GM19463 (cell line): ENCODE data around the gene SSMEM1.
"Not testable (repeated sequence)": the region's sequence is repeated elsewhere in the genome, so short reads cannot be mapped to it uniquely, and the experiment has no call there.

Source experiments
- ATAC-seq: cut with Tn5 transposase; IDR thresholded peaks from one replicate; pipeline ENCODE4 v1.9.1; 2021; ENCODE audit warnings: mild to moderate bottlenecking, moderate library complexity; ENCODE audit not compliant: unreplicated experiment

SSMEM1 gene

GRCh38 chr7:130210181-130210935 lies 2.7 kb downstream of the SSMEM1 start:
- no peak for ATAC-seq

- no peak for ATAC-seq
These were observed 6.2 kb downstream of the SSMEM1 start for GRCh38 chr7:130213828-130214227.

GRCh38 chr7:130216025-130216424 lies 8.4 kb downstream of the SSMEM1 start:
- ATAC-seq: no peak

DNA sequence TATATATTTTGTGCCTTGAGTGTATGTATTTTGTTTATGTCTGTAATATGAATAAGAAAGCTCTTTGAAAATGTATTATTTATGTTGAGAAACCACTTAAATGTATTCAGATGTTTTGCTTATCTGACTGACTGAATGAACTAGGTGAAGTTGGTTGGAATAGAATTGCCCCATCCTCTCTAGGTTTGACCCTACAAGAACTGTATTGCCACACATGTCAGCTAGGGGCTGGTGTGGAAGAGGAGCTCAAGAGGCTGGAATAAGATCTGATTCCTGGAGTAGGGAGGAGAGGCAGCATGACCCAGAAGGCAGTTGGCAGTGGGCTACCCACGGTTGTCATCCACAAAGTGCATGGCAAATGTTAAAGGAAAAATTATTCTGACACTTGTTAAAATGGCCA lies 9.1 kb downstream of the SSMEM1 start:
- no peak for ATAC-seq

DNA sequence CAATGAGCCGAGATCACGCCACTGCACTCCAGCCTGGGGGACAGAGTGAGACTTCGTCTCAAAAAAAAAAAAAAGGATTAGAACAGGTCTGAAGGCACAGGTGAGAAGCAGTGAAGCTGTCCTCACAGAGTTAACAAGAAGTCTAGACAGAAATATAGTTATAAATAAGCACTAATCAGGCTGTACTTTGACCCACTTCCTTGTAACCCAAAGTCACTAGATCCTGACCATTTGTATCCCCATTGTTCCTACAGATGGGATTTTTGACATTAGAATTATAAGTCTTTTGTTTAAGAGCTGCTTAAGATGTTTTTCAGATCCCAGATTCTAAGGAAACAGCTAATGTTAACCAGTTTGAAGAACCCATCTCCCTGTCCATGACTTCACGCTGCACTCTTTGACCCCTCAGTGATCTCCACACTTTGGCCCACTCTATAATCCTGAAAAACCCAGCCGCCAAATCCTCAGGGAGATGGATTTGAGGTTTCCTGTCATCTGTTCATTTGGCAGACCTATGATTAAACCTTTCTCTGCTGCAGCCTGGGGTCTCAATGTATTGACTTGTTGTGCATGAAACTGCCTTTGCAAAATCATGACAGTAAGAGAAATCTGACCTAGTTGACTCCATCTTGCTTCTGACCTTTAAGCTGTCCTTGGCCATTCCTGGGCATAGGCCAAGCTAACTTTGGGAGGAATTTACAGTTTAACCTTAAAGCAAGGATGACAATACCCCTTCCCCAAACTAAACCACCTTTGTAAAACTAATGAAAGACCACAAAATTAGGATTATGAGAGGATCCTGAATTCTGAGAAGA lies 11.4 kb downstream of the SSMEM1 start:
- no peak for ATAC-seq

- no peak for ATAC-seq
These were observed 12.2 kb downstream of the SSMEM1 start for GRCh38 chr7:130219871-130220270.

- no peak for ATAC-seq
These were observed 14.1 kb downstream of the SSMEM1 start for GRCh38 chr7:130221746-130222145.

DNA sequence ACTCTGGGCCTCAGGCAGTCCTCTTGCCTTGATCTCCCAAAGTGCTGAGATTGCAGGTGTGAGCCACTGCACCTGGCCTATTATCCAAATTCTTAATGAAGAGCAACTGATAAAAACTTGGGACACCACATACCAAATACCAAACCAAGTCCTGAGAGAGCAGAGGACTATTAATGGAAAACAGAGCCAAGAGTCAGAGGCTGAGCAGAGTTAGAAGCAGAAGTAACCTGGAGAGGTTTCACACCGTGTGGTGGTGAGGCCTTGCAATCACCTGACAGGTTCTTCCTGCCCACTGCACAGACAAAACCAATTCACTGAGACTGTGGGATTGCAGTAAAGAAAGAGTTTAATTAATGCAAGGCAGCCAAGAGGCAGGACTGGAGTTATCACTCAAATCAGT lies 16.0 kb downstream of the SSMEM1 start:
- ATAC-seq: no peak

GRCh38 chr7:130224210-130224609 lies 16.6 kb downstream of the SSMEM1 start:
- ATAC-seq: no peak

DNA sequence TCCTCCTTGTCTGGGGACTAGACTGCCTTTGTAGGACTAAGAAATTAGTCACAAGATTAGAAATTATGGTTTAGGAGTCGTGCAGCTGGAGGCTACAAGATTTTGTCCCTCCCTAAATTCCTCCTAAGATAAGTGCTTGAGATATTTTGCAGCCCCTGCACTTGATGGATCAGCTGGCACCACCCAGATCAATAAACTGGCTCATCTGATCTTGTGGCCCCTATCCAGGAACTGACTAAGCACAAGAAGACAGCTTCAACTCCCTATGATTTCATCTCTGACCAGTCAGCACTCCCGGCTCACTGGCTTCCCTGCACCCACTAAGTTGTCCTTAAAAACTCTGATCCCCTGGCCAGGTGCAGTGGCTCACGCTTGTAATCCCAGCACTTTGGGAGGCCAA lies 17.3 kb downstream of the SSMEM1 start:
- not testable (repeated sequence) for ATAC-seq

DNA sequence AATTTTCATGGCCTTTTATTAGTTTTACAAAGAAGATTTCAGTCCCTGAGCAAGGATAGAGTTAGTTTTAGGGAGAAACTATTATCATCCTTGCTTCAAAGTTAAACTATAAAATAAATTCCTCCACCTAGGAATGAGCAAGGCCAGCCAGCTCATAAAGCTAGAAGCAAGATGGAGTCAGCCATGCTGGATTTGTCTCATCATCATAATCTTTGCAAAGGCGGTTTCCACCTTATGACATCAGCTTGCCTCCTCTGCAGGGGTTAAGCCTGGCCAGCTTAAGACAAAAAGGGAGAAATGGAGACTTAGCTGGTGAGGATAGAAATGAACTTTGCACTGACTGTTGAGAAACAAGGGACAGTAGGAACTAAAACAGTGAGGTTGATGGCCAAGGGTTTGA lies 18.7 kb downstream of the SSMEM1 start:
- ATAC-seq: no peak

DNA sequence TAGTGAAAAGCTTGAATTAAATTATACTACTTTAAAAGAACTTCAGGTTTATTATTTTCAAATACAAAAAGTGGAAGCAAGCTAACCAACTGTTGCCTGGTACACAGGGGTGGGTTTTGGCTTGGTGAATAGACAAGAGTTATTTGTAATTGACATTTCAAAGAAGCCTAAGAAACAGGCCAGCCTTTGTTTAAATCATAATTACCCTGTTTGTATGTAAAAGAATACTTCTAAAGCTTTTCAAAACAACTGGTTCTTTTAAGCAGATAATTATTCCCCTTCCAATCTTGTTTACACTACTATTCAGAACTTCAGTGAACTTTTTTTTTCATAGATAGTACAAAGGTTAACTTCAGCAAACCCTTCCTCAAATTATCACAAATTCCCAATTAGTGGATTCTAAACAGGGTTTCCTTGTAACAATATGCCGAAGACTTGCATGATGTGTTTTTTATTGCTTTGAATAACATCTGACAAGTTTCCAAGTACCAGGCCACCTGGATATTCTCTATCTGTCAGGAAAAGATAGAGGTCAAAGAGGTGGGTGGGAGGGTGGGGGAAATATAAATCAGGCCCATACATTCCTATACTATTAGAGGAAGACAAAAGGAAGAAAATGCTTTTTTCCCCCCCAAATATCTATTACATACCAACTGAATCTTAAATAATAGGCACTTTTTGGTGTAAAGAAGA lies 20.4 kb downstream of the SSMEM1 start:
- no peak for ATAC-seq

DNA sequence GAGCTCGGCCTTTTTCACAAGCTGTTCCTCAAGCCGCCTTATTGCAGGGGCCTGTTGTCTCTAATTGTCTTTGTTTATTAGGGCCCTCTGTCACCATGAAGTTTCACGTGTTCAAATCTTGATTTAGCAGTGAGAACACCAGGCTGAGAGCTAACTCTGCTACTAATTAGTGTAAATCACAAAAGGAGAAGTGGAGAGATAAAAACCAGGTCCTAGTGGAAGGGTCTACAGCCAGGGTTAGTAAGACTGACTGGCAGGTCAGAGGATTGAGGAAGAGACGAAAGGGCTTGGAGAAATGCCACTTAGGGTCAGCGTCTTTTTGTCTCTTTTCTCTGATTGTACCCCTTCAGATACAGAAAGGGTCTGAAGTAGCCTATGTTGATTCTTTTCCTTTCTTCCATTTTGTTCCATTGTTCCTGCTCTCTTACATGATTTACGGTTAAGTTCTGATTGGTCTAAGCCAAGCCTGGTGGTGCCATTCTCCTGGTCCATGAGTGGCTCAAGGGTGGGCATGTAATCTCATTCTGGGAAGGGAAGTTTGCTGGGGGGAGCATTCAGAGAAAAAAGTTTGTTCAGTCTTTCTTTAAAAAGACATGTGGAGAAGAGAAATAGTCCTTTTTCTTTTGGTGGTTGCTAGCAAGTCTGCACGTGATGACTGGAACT lies 21.3 kb downstream of the SSMEM1 start:
- no peak for ATAC-seq

DNA sequence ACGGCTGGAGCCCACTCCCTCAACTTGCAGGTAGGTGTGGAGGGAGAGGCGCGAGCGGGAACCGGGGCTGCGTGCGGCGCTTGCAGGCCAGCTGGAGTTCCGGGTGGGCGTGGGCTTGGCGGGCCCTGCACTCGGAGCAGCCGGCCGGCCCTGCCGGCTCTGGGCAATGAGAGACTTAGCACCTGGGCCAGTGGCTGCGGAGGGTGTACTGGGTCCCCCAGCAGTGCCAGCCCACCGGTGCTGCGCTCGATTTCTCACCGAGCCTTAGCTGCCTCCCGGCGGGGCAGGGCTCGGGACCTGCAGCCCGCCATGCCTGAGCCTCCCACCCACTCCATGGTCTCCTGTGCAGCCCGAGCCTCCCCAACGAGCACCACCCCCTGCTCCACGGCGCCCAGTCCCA lies 22.3 kb downstream of the SSMEM1 start:
- ATAC-seq: not testable (repeated sequence)

DNA sequence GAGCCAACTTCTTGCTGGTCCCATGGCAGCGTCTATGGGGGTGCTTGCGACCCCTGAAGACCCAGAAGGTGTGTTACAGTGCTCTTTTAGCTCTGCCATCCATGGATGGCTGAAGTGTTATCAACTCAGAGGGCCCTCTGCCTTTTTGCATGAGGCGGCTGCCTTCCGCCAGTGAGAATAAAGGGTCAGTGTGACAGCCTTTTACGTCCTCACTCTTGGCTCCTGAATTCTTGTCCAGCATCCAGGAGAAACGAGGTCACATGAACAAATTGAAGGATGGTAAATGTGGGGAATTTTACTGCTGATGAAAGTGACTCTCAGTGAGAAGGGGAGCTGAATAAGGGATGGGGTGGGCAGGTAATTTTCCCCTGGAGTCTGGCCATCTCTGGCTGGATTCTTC lies 24.1 kb downstream of the SSMEM1 start:
- no peak for ATAC-seq

DNA sequence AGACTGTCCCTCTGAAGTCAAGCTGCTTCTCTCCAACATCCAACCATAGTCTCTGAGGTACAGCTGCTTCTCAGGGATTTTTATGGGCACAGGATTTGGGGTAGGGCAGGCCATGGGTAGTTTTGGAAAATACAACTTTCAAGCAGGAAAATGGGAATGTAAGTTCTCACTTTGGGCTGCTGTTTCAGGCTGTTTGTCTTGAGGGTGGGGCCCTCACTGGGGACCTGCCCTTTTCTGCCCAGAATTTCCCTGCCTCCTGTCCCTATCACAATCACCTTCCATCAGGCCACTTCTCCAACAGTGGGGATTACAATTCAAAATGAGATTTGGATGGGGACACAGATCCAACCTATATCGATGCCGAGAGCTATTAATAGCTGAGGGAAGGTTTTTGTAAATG lies 24.5 kb downstream of the SSMEM1 start:
- no peak for ATAC-seq

GRCh38 chr7:130234078-130234477 lies 26.4 kb downstream of the SSMEM1 start:
- ATAC-seq: no peak

GRCh38 chr7:130236361-130236760 lies 28.7 kb downstream of the SSMEM1 start:
- not testable (repeated sequence) for ATAC-seq

- ATAC-seq: no peak
These were observed 32.6 kb downstream of the SSMEM1 start for GRCh38 chr7:130240240-130240639.

- ATAC-seq: no peak
These were observed 34.7 kb downstream of the SSMEM1 start for GRCh38 chr7:130242198-130243014.
